ENCODE results near the gene CADPS.

DNA sequence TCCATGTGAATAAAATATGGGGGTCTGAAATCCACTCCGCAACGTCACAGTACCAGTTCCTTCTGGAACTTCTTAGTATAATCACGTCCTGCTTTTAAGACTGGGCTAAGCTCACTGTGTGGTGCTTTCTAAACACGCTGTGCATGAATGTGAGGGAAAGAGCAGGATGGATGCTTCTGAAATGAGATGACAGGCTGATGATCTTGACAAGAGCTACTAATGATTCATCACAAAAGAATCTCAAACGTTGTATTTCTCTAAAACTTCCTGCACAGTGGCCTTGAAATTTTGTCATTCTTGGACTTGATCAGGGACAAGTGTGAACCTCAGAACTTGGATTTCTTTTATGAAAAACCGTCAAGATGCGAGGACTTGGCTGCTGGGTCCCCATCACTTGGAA, 221.4 kb downstream of the CADPS start:
- no peak for TF ChIP-seq TCF7L2 (IDR thresholded peaks at IDR 0.05; ENCODE audit: low read depth, low read length)
- TF ChIP-seq, protein P1, sequence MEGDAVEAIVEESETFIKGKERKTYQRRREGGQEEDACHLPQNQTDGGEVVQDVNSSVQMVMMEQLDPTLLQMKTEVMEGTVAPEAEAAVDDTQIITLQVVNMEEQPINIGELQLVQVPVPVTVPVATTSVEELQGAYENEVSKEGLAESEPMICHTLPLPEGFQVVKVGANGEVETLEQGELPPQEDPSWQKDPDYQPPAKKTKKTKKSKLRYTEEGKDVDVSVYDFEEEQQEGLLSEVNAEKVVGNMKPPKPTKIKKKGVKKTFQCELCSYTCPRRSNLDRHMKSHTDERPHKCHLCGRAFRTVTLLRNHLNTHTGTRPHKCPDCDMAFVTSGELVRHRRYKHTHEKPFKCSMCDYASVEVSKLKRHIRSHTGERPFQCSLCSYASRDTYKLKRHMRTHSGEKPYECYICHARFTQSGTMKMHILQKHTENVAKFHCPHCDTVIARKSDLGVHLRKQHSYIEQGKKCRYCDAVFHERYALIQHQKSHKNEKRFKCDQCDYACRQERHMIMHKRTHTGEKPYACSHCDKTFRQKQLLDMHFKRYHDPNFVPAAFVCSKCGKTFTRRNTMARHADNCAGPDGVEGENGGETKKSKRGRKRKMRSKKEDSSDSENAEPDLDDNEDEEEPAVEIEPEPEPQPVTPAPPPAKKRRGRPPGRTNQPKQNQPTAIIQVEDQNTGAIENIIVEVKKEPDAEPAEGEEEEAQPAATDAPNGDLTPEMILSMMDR (IDR thresholded peaks at IDR 0.05): no peak
- TF ChIP-seq, protein P2, sequence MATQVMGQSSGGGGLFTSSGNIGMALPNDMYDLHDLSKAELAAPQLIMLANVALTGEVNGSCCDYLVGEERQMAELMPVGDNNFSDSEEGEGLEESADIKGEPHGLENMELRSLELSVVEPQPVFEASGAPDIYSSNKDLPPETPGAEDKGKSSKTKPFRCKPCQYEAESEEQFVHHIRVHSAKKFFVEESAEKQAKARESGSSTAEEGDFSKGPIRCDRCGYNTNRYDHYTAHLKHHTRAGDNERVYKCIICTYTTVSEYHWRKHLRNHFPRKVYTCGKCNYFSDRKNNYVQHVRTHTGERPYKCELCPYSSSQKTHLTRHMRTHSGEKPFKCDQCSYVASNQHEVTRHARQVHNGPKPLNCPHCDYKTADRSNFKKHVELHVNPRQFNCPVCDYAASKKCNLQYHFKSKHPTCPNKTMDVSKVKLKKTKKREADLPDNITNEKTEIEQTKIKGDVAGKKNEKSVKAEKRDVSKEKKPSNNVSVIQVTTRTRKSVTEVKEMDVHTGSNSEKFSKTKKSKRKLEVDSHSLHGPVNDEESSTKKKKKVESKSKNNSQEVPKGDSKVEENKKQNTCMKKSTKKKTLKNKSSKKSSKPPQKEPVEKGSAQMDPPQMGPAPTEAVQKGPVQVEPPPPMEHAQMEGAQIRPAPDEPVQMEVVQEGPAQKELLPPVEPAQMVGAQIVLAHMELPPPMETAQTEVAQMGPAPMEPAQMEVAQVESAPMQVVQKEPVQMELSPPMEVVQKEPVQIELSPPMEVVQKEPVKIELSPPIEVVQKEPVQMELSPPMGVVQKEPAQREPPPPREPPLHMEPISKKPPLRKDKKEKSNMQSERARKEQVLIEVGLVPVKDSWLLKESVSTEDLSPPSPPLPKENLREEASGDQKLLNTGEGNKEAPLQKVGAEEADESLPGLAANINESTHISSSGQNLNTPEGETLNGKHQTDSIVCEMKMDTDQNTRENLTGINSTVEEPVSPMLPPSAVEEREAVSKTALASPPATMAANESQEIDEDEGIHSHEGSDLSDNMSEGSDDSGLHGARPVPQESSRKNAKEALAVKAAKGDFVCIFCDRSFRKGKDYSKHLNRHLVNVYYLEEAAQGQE (IDR thresholded peaks at IDR 0.05; ENCODE audit: insufficient read depth in 1 of 2, low read depth in 2 of 2, low read length in 1 of 2): no peak
